Panc1 (cell line): ENCODE measurements around the gene CDC14B.

Source experiments
- POLR2AphosphoS5 ChIP-seq: IDR thresholded peaks from 2 replicates; pipeline ENCODE4 v1.6.1; 2012; ENCODE audit warnings: mild to moderate bottlenecking, low read depth, low read length, moderate library complexity
- REST ChIP-seq, 2 experiments: IDR thresholded peaks; 2 replicates each; pipeline ENCODE4 v1.6.1; 2011 to 2012; ENCODE audit warnings: low read depth in 2 of 2, control low read depth in 1 of 2, low read length in 1 of 2, mild to moderate bottlenecking in 1 of 2, moderate library complexity in 1 of 2; ENCODE audit not compliant: insufficient read depth in 1 of 2
- SIN3A ChIP-seq: IDR thresholded peaks from 2 replicates; pipeline ENCODE4 v1.6.1; 2012; ENCODE audit warnings: low read depth, mild to moderate bottlenecking, low read length, moderate library complexity, borderline replicate concordance; ENCODE audit not compliant: insufficient read depth
- TCF7L2 ChIP-seq: IDR thresholded peaks from 2 replicates; pipeline ENCODE4 v1.6.1; 2011; ENCODE audit warnings: mild to moderate bottlenecking, low read depth, low read length, inconsistent platforms
- TF ChIP-seq, protein P1 (sequence below): fragments of 450-650 bp; IDR thresholded peaks from 2 replicates; pipeline ENCODE4 v1.5.1; 2017; ENCODE audit warnings: mild to moderate bottlenecking

- no peak for TF ChIP-seq REST (IDR thresholded peaks at IDR 0.05; ENCODE audit: insufficient read depth in 1 of 2, low read depth in 2 of 2, low read length in 1 of 2)
- TF ChIP-seq, protein P1, sequence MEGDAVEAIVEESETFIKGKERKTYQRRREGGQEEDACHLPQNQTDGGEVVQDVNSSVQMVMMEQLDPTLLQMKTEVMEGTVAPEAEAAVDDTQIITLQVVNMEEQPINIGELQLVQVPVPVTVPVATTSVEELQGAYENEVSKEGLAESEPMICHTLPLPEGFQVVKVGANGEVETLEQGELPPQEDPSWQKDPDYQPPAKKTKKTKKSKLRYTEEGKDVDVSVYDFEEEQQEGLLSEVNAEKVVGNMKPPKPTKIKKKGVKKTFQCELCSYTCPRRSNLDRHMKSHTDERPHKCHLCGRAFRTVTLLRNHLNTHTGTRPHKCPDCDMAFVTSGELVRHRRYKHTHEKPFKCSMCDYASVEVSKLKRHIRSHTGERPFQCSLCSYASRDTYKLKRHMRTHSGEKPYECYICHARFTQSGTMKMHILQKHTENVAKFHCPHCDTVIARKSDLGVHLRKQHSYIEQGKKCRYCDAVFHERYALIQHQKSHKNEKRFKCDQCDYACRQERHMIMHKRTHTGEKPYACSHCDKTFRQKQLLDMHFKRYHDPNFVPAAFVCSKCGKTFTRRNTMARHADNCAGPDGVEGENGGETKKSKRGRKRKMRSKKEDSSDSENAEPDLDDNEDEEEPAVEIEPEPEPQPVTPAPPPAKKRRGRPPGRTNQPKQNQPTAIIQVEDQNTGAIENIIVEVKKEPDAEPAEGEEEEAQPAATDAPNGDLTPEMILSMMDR = no peak
- no peak for TF ChIP-seq SIN3A
- TF ChIP-seq POLR2AphosphoS5 = no peak
- TF ChIP-seq TCF7L2 = no peak
Measured at GRCh38 chr9:96490534-96491078, 129.0 kb downstream of the CDC14B start.
